ENCODE results near the gene AP2A1. TPM values are rescaled to one million over a fixed set of nuclear protein-coding genes. Genes with fewer than 3 reads are reported as not detected.
"Not testable (repeated sequence)": the region's sequence is repeated elsewhere in the genome, so short reads cannot be mapped to it uniquely, and the experiment has no call there.

Gene AP2A1
- total RNA-seq, 1 experiment from 2014 or later: 55.5 TPM

DNA sequence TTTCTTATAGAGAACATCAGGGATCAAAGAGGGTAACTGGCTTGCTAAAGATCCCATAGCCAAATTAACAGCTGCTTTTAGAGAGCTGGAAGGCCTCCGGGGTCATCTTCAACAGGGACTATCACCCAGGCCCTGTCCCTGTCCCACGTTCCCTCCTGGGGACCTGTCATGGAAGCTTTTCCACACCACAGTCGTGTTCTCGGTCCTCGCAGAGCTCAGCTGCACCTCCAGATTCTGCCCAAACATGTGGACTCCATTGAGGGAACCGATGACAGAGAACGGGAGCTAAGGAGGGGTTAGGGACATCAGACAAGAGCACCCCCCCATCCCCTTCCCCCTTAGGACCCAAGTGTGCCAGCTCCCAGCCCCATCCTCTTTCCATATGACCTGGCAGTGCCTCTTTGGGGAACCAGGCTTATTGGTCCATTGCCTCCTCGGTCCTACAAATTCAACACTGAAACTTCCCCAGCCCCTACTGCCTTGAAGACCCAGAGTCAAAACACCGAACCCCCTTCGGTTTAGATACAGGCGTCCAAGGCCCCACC is 45.7 kb downstream of the AP2A1 start:
- no peak for DNase-seq (ENCODE audit: low spot score)

DNA sequence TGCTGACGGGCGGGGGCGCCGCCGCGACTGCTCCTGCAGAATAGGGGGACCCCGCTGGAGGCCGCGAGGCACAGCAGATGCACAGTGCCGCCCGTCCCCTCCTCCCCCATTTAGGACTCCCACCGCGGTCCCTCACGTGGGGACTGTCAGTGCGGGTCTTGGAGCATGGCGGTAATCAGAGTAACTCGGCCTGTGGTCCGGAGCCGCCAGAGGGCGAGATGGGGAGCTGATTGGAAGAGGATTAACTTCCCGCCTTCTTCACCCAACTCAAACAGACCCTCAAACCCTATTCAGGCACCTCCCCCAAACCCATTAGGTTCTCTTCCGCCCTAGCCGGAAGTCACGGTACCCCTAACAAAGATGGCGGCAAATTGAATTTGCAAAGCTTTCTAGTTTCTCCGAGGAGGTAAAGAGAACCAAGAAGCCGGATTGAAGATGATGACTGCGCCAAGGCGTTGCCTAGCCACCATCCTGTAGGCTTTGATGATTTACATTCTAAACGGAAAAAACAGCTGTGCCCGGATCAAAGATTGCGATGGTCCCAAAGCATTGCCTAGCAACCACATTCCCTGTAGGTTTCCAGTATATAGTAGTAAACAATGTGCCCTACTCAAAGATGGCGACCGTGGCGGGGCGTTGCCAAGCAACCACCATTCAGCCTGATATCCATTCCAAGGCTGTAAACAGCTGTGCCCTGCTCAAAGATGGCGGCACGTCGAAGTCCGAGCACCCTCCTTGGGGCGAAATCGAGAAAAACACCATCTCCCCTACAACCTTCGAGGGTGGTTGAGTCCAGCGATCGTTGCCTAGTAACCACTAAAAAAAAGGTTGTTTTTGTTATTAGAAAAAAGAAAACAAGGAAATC is 46.4 kb downstream of the AP2A1 start, which contains the start of gene FUZ:
Gene FUZ, minus strand, starts transcription at position 296 of the 865 bp plus-strand sequence. Its CDS starts 186 bp downstream, at position 110.
- DNase-seq (ENCODE audit: low spot score): peak; percentile 100

DNA sequence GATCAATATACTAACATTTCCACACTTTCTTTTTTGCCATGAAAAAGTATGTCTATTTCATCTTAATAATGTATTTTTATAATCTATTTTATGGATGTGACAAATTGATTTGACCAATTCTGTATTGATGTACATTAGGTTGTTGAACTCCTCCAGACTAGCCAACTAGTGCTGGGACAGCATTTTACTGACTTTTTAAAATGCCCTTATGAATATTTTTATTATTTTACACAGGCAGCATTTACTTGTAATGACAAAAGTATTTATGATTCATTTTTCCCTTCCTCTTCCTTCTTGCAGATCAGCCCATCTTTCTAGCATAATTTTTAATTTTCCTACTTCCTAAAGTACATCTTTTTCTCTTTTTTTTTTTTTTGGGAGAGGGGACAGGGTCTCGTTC is 47.2 kb downstream of the AP2A1 start:
- DNase-seq (ENCODE audit: low spot score): no peak

DNA sequence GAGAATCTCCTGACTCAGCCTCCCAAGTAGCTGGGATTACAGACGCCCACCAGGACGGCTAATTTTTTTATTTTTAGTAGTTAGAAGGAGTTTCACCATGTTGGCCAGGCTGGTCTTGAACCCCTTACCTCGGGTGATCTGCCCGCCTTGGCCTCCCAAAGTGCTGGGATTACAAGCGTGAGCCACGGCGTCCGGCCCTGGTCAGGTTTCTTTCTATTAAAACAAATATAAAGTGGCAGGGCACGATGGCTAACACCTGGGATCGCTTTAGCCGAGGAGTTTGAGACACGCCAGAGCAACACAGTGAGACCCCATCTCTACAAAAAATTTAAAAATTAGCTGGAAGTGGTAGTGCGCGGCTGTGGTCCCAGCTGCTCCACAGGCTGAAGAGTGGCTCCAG is 49.8 kb downstream of the AP2A1 start:
- no peak for DNase-seq (ENCODE audit: low spot score)

DNA sequence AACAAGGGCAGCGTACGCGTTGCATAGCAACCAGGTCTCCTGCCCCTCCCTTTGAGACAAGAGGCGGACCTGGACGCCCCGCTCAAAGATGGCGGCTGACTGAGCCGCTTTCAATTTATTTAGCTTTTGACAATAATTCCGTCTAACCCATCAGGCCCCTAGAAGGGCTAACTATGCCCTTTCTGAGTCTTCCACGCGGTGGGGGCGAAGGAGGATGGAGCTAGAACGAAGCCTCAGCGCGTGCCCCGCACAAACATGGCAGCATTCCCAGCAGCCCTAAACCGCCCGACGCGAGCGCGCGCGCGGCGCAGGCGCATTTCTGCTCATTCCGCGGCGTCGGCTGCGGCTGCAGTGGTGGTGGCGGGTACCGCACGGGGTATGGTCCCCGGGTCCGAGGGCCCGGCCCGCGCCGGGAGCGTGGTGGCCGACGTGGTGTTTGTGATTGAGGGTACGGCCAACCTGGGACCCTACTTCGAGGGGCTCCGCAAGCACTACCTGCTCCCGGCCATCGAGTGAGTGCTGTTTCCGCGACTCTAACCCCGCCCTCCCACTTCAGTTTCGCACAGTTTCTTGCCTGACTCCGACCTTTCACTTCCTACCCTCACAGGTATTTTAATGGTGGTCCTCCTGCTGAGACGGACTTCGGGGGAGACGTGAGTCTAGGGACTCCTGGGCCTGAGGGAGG is 51.3 kb downstream of the AP2A1 start, which contains the start of gene MED25:
Gene MED25, plus strand, starts transcription at position 326 of the 685 bp plus-strand sequence. Its CDS starts 53 bp downstream, at position 379.
- peak; percentile 74 for DNase-seq (ENCODE audit: low spot score)

DNA sequence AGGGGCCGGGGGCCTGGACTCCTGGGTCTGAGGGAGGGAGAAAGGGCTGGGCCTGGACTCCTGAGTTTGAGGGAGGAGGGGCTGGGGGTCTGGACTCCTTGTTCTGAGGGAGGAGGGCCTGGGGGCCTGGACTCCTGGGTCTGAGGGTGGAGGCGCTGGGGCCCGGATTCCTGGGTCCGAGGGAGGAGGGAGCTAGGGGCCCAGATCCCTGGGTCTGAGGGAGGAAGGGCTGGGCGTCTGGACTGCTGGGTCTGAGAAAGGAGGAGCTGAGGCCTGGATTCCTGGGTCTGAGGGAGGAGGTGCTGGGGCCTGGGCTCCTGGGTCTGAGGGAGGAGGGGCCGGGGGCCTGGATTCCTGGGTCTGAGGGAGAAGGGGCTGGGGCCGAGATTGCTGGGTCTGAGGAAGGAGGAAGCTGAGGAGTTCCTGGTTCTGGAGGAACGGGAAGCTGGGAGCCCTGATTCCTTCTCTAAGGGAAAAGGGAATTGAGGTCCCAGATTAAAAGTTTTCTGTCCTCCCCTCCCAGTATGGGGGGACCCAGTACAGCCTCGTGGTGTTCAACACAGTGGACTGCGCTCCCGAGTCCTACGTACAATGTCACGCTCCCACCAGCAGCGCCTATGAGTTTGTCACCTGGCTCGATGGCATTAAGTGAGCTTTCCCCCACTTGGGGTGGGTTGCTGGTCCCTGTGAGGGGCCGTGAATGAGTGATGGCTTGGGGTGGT is 52.0 kb downstream of the AP2A1 start:
- no peak for DNase-seq (ENCODE audit: low spot score)

DNA sequence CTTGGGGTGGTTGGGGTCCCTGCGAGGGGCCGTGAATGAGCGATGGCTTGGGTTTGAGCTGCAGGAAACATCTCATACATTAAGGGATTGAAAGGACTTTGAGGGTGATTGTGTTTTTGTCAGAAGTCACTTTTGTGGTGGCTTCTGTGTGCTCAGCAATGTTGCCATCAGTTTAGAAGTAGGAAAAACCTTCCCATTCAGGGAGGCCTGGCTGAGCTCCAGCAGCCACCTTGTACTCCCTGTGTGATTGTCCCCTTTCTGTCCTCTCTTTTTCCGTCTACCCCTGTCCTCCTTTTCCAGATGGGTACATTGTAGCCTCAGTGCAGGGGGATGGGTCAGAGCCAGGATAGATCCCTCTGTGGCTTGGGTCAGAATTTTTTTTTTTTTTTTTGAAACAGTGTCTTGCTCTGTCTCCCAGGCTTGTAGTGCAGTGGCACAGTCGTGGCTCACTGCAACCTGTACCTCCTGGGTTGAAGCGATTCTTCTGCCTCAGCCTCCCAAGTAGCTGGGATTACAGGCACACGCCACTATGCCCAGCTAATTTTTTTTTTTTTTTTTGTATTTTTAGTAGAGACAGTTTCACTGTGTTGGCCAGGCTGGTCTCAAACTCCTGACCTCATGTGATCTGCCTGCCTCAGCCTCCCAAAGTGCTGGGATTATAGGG is 52.8 kb downstream of the AP2A1 start:
- not testable (repeated sequence) for DNase-seq (ENCODE audit: low spot score)

DNA sequence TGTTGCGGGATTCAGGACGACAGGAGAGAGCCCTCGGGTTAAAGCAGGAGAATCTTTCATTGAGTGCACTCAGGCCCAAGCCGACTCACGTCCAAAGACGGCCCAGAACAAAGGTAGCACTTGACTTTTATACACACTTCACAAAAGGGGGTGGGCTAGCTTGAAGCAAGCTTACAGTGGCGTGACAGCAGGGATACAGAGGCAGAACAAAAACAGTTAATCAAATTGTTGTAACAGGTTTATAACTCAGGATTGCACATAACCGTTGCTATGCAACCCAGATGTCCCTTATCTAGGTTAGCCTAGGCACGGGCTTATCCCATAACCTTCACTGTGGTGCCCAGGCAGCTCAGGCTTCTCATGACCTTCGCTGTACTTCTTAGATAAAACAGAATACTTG is 53.3 kb downstream of the AP2A1 start:
- DNase-seq (ENCODE audit: low spot score): no peak

DNA sequence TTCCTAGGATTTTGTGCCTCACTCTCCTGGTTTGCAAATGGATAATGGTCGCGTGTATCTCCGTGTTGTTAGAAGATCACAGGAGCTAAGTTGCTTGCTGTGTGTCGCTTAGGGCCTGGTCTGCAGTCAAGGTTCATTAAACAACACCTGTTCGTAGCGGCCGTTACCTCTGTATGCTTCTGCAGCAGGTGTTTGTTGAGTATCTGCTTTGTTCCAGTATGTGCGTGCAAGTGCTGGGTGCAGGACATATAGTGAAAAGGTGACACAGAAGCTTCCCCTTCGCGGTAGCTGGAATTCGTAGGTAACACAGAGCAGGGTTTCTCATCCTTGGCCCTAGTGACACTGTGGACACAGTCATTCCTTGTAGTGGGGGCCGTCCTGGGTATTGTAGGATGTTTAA is 56.7 kb downstream of the AP2A1 start:
- DNase-seq (ENCODE audit: low spot score): no peak

DNA sequence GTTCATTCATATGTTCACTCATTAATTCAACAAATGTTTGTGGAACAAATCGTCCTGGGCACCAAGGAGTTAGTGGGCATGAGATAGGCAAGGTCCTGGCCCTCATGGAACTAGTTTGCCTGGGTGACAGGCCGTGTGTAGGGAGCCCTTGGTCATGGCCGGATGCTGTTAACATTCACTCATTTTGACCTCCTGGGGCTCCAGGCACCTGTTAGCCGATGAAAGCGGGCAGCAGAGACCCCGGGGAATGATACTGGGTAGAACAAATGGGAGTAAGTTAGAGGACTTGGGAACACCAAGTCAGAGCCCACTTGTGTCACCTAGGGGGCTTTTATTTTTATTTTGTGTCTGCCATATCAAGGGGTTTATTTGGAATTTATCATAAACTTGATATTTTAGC is 57.9 kb downstream of the AP2A1 start:
- no peak for DNase-seq (ENCODE audit: low spot score)

DNA sequence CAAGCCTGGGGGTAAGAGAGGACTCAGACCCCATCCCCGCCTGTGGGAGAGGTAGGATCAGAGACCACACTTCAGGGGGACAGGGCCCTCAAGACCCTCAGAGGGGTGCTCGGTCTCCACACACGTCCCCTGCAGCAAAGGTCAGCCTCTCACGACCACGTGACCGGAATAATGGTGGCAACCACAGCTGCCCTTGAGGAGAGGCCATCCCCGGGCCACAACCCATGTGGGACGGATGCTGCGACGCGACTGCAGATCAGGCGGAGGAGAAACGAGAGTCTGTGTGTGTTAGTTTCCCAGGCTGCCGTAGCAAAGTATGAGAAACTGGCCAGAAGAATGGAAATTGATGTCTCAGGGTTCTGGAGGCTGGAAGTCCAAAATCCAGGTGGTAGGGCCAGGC is 60.2 kb downstream of the AP2A1 start:
- DNase-seq (ENCODE audit: low spot score): no peak

DNA sequence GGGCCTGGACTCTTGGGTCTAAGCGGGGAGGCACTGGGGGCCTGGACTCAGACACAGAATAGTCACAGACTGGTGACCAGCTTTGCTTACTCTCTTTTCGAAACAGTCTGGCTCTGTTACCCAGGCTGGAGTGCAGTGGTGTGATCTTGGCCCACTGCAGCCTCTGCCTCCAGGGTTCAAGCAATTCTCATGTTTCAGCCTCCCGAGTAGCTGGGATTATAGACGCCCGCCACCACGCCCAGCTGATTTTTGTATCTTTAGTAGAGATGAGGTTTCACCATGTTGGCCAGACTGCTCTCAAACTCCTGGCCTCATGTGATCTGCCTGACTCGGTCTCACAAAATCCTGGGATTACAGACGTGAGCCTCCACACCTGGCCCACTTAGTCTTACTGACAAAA is 62.4 kb downstream of the AP2A1 start:
- no peak for DNase-seq (ENCODE audit: low spot score)

DNA sequence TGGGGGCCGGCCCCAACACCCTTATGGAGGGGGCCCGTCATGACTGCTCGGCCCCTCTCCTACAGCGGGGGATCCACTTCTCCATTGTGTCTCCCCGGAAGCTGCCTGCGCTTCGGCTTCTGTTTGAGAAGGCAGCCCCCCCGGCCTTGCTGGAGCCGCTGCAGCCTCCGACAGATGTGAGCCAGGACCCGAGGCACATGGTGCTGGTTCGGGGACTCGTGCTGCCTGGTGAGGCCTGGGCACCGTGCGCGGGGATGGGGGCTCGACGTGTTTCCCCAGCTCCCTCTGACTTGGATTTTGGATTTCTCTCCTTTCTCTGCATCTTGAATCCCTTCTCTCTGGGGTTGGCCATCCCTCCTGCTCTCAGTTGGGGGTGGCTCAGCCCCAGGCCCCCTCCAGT is 62.9 kb downstream of the AP2A1 start:
- DNase-seq (ENCODE audit: low spot score): no peak

DNA sequence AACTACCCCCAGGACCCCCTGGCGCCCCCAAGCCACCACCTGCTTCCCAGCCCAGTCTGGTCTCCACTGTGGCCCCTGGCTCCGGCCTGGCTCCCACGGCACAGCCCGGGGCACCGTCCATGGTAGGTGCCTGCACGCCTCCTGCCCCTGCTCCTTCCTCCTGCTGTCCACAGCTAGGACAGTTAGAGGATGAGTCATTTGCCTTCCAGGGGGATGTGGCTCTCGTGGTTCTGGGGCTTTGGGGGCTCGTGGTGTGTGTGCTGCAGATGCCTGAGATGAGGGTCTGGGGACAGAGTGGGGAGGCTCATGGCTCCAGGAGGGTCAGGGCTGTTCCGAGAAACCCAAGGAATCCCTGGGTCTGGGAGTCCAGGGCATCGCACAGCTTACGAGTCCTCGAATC is 64.0 kb downstream of the AP2A1 start:
- no peak for DNase-seq (ENCODE audit: low spot score)

DNA sequence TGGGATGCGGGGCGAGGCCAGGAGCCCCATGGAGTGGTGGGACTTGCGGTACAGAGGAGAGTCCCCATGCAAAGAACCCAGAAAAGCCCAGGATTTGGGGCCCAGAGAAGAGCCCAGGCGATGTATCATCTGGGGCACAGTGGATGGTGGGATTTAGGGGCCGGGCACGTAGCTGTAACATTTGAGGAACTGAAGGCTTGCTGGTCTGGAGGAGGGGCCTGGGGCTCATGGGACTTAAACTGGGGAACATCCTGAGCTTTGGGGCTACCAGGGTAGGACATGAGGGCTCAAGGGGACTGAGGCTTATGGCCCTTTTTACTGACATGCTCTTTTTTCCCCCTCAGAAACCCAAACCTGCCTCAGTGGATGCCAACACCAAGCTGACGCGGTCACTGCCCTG is 64.8 kb downstream of the AP2A1 start:
- DNase-seq (ENCODE audit: low spot score): no peak

DNA sequence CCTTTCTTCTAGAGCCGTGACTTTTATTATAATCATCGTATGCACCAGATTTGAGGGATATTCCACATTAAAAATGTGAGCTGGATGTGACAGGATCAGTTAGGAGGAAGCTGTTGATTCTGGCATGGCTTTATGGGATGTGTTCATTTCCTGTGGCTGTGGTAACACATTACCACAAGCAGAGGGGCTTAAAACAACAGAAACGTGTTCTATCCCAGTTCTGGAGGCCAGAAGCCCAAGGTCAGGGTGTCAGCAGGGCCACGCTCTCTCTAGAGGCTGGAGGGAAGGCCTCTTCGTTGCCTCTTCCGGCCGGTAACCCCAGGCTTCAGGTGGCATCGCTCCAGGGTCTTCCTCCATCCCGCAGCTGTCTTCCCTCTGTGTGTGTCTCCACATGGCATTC is 65.8 kb downstream of the AP2A1 start:
- no peak for DNase-seq (ENCODE audit: low spot score)

DNA sequence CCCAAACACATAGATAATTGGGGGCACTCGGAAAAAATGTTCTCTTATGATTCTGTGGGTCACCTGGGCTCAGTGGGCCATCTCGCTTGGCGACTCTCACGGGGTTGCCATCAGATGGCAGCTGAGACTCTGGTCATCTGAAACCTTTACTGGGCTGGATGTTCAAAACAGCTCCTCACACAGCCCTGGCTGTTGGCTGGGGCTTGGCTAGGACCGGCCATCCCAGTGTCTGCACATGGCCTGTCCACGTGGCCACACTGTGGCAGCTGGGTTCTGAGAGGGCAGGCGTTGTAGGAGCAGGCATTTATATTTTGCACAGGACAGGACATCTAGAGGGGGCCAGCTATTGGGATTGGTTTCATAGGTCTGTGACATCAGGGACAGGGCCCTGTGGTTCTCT is 66.8 kb downstream of the AP2A1 start:
- no peak for DNase-seq (ENCODE audit: low spot score)

DNA sequence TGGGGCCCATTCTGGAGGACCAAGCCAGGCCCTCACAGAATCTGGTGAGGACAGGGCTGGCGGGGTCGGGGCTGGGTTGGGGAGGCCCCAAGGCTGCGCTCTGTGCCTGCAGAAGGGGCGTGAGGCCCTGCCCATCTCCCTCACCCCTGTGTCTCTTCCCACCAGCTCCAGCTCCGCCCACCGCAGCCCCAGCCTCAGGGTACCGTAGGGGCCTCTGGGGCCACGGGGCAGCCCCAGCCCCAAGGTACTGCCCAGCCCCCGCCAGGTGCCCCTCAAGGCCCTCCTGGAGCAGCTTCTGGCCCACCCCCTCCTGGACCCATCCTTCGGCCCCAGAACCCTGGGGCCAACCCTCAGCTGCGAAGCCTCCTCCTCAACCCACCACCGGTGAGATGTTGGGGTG is 68.8 kb downstream of the AP2A1 start:
- no peak for DNase-seq (ENCODE audit: low spot score)

DNA sequence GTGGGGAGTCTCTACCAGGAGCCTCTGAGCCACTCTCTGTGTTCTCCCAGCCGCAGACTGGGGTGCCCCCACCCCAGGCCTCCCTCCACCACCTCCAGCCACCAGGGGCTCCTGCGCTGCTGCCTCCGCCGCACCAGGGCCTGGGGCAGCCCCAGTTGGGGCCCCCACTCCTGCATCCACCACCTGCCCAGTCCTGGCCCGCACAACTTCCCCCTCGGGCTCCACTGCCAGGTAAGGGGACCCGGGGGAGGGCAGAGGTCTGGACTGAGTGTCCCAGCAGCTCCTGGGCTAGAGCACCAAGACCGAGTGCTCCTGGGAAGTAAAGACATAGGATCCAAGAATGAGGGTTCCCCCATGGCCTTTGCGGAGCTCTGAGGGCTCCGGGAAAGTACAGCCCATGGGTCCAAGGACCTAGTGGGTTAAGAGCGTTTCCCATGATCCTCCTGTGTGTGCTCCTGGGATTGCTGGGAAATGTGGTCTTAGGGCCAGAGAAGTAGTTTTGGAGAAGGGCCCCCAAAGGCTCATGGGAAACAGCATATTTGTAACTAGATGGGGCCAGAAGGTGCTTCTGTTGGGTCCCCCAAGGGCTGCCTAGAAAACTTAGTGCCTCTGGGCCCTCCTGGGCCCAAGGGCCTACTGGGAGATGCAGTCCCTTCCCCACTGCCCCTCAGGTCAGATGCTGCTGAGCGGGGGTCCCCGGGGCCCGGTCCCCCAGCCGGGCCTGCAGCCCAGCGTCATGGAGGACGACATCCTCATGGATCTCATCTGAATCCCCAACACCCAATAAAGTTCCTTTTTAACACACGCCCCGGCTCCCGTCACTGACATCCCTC is 69.6 kb downstream of the AP2A1 start:
- no peak for DNase-seq (ENCODE audit: low spot score)

DNA sequence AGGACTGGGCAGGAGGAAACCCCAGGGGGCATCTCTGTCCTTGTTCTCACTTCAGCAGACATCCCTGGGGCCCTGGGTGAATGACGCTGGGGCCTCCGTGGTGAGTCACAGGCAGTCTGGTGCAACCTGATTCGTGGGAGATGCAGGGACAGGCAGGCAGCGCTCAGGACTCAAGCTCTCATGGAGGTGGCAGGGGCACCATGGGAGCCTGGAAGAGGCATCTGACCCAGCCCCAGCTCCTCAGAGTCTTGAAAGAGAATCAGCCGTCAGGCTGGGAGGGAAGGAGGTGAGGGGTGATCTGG is 70.2 kb downstream of the AP2A1 start:
- DNase-seq (ENCODE audit: low spot score): no peak

DNA sequence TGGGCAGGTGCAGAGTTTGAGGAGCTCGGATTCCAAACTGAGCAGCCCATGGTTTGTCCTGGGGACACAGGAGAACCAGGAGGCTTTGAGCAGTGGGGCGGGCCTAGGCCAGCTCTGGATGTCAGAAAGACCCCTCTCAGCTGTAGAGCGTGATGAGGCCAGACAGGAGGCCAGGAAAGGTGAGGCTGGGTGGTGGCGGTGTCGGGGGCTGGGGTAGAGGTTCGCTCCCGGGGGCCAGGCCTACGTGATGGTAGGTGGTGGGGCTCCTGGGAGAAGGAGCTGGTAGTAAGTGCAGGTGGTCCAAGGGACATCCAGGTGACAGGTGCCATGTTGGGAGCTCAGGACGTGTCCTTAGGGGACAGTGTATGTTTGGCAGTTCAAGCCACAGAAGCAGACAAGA is 70.6 kb downstream of the AP2A1 start:
- no peak for DNase-seq (ENCODE audit: low spot score)
